Measurements from ENCODE around the gene RBP7.
"Not testable (repeated sequence)": the region's sequence is repeated elsewhere in the genome, so short reads cannot be mapped to it uniquely, and the experiment has no call there.

The RBP7 gene

GRCh38 chr1:9996624-9997582 is at the start of gene RBP7:
RBP7 (plus strand) TSS chr1:9997228; CDS start chr1:9997259, 31 bp downstream.
- DNase-seq: no peak

GRCh38 chr1:9957726-9958125 is 39.3 kb upstream of the RBP7 start:
- DNase-seq: no peak

GRCh38 chr1:9960011-9960410 is 37.0 kb upstream of the RBP7 start:
- no peak for DNase-seq

GRCh38 chr1:9960706-9961562 is 36.1 kb upstream of the RBP7 start:
- peak; percentile 47 for DNase-seq

- no peak for DNase-seq
Observed at GRCh38 chr1:9984253-9984652, 12.8 kb upstream of the RBP7 start.

GRCh38 chr1:9985001-9985400 is 12.0 kb upstream of the RBP7 start:
- DNase-seq: no peak

GRCh38 chr1:9989773-9990172 is 7.3 kb upstream of the RBP7 start:
- no peak for DNase-seq

GRCh38 chr1:9990944-9991343 is 6.1 kb upstream of the RBP7 start:
- no peak for DNase-seq

- DNase-seq: no peak
Observed at GRCh38 chr1:9992910-9993309, 4.1 kb upstream of the RBP7 start.

GRCh38 chr1:9993561-9994075 is 3.4 kb upstream of the RBP7 start:
- DNase-seq: no peak

GRCh38 chr1:10001016-10001665 is 4.1 kb downstream of the RBP7 start:
- DNase-seq: no peak

GRCh38 chr1:10005248-10005647 is 8.2 kb downstream of the RBP7 start:
- not testable (repeated sequence) for DNase-seq

GRCh38 chr1:10007169-10007568 is 10.1 kb downstream of the RBP7 start:
- DNase-seq: no peak

GRCh38 chr1:10014016-10014415 is 17.0 kb downstream of the RBP7 start:
- no peak for DNase-seq

- no peak for DNase-seq
Observed at GRCh38 chr1:10019561-10019960, 22.5 kb downstream of the RBP7 start.

- no peak for DNase-seq
Observed at GRCh38 chr1:10020086-10020485, 23.1 kb downstream of the RBP7 start.

- not testable (repeated sequence) for DNase-seq
Observed at GRCh38 chr1:10020678-10021077, 23.6 kb downstream of the RBP7 start.

GRCh38 chr1:10021992-10022391 is 25.0 kb downstream of the RBP7 start:
- DNase-seq: not testable (repeated sequence)

- no peak for DNase-seq
Observed at GRCh38 chr1:10022656-10023055, 25.6 kb downstream of the RBP7 start.

GRCh38 chr1:10025354-10025753 is 28.3 kb downstream of the RBP7 start:
- no peak for DNase-seq

- no peak for DNase-seq
Observed at GRCh38 chr1:10027027-10027426, 30.0 kb downstream of the RBP7 start.

GRCh38 chr1:10028956-10029500 is 32.0 kb downstream of the RBP7 start:
- DNase-seq: not testable (repeated sequence)

- no peak for DNase-seq
Observed at GRCh38 chr1:10031461-10031860, 34.4 kb downstream of the RBP7 start.

Measured in right forelimb (tissue), 1 donor.